Vagina (tissue), 2 donors: ENCODE results near the gene NAALADL1. TPM values are rescaled to one million over a fixed set of nuclear protein-coding genes. Genes with fewer than 3 reads are reported as not detected.
A peak's percentile ranks its signal among the peaks of the same experiment; 100 is the strongest.

Source experiments
- DNase-seq, 2 donors: peaks; one replicate each; pipeline ENCODE4 v3.0.0-alpha.2; 2017; ENCODE audit errors: extremely low spot score in 2 of 2
- H3K27ac ChIP-seq: fragments of 200-600 bp; sonication (generic); one replicate; pipeline ENCODE4 v1.5.1; 2019
- H3K27me3 ChIP-seq: fragments of 200-600 bp; sonication (generic); one replicate; pipeline ENCODE4 v1.5.1; 2019
- H3K36me3 ChIP-seq, 2 donors: fragments of 200-600 bp; sonication (generic); one replicate each; pipeline ENCODE4 v1.5.1; 2017 to 2019
- H3K4me1 ChIP-seq: fragments of 200-600 bp; sonication (generic); one replicate; pipeline ENCODE4 v1.5.1; 2019
- H3K4me3 ChIP-seq, 2 donors: fragments of 200-600 bp; sonication (generic); 1 replicate in 1 of 2; 2 replicates in 1 of 2; pipeline ENCODE4 v1.5.1; 2016 to 2019
- H3K9me3 ChIP-seq: fragments of 200-600 bp; sonication (generic); one replicate; pipeline ENCODE4 v1.5.1; 2019
- CTCF ChIP-seq, 3 experiments: fragments of 450-650 bp in 2 of 3; fragments of 200-600 bp in 1 of 3; sonication (generic) in 1 of 3; IDR thresholded peaks; one replicate each; pipeline ENCODE4 v1.5.1; 2017 to 2019; ENCODE audit warnings: antibody characterized with exemption in 3 of 3, mild to moderate bottlenecking in 2 of 3, moderate library complexity in 2 of 3
- POLR2A ChIP-seq, 2 donors: fragments of 450-650 bp; IDR thresholded peaks; one replicate each; pipeline ENCODE4 v1.6.1; 2017; ENCODE audit warnings: antibody characterized with exemption in 2 of 2, mild to moderate bottlenecking in 2 of 2, moderate library complexity in 2 of 2
- POLR2AphosphoS5 ChIP-seq, 2 donors: sonication (generic); formaldehyde crosslinking; IDR thresholded peaks; one replicate each; pipeline ENCODE4 v1.9.0; 2017; ENCODE audit warnings: antibody characterized with exemption in 2 of 2, mild to moderate bottlenecking in 2 of 2, low read depth in 1 of 2; ENCODE audit not compliant: insufficient read depth in 1 of 2
- intact Hi-C: fragments of 100-400 bp; cut with DNase I; formaldehyde crosslinking; loops from one replicate; pipeline ENCODE4 v1.15.1; 2023
- total RNA-seq: library from RNA; depleted of rRNA; stranded (reverse); fragments of >200 nt; gene quantifications from one replicate; pipeline ENCODE4 v1.2.3, GENCODE V29; 2016

Gene NAALADL1
- total RNA-seq, 1 donor from 2014 or later, result 30.7 TPM

- Histone ChIP-seq H3K36me3 (peaks cover 0 to 12% of the 10 kb centered on the region in 2 donors), H3K4me3 (no peak overlapping the region), H3K4me1 (peaks cover 19% of the 10 kb centered on the region), H3K27me3 (no peaks in the 10 kb centered on the region), H3K9me3 (no peaks in the 10 kb centered on the region), H3K27ac (peak overlapping the region; percentile 1)
- intact Hi-C loops, result no loop called here
- DNase-seq, result no peak
- TF ChIP-seq POLR2AphosphoS5 (IDR thresholded peaks at IDR 0.05; ENCODE audit: insufficient read depth in 1 of 2, low read depth in 1 of 2), result no peak
- no peak for TF ChIP-seq CTCF (IDR thresholded peaks at IDR 0.05)
- TF ChIP-seq POLR2A (IDR thresholded peaks at IDR 0.05), result no peak
Measured at GRCh38 chr11:65102142-65103095, 44.1 kb upstream of the NAALADL1 start.

DNA sequence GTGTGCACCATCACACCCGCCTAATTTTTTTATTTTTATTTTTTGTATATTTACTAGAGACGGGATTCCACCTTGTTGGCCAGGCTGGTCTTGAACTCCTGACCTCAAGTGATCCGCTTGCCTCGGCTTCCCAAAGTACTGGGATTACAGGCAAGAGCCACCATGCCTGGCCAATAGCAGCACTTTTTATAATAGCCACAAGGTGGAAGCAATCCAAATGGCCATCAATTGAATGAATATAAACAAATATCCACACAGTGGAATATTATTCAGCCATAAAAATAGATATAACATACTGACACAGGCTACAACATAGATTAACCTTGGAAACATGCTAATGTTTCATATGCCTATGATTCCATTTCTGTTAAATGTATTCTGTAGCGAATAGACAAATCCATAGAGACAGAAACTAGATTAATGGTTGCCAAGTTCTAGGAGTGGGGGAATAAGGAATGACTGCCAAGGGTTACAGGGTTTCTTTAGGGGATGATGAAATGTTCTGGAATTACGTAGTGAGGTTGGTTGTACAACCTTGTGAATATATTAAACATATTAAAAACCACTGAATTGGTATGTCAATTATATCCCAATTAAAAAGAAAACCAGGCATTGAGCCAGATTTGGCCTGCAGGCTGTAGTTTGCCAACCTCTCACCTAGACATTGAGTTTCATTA is 42.5 kb upstream of the NAALADL1 start:
- Histone ChIP-seq H3K4me3 (no peak overlapping the region), H3K27ac (no peak overlapping the region), H3K27me3 (no peaks in the 10 kb centered on the region), H3K36me3 (peaks cover 0 to 14% of the 10 kb centered on the region in 2 donors), H3K9me3 (no peaks in the 10 kb centered on the region), H3K4me1 (peaks cover 28% of the 10 kb centered on the region)
- DNase-seq, result no peak
- TF ChIP-seq POLR2AphosphoS5 (IDR thresholded peaks at IDR 0.05; ENCODE audit: insufficient read depth in 1 of 2, low read depth in 1 of 2) (no peak), POLR2A (IDR thresholded peaks at IDR 0.05) (no peak), CTCF (IDR thresholded peaks at IDR 0.05) (no peak)
- intact Hi-C loops, result no loop called here

DNA sequence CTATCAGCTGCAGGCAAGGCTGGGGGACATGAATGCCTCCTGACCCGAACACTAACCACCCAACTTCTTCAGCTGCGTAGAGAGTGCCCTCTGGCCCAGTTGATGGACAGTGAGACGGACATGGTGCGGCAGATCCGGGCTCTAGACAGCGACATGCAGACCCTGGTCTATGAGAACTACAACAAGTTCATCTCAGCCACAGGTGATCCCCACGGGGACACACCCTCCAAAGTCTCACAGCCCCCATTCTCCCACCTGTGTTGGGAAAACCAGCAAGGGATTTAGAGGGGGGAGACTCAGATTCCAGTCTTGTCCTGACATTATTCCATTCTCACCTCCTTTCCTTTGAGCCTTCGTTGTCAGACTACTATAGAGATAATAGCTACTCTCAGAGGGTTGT is 38.6 kb upstream of the NAALADL1 start:
- DNase-seq, result no peak
- peak overlapping the region; percentile 75 to 82 for H3K4me3 ChIP-seq
- peaks cover 0 to 14% of the 10 kb centered on the region in 2 donors for H3K36me3 ChIP-seq
- no peaks in the 10 kb centered on the region for H3K27me3 ChIP-seq
- no peaks in the 10 kb centered on the region for H3K9me3 ChIP-seq
- H3K27ac ChIP-seq, result peak overlapping the region; percentile 81
- H3K4me1 ChIP-seq, result peaks cover 27% of the 10 kb centered on the region
- intact Hi-C loops, result no loop called here
- TF ChIP-seq CTCF (IDR thresholded peaks at IDR 0.05) (no peak), POLR2AphosphoS5 (IDR thresholded peaks at IDR 0.05; ENCODE audit: insufficient read depth in 1 of 2, low read depth in 1 of 2) (no peak), POLR2A (IDR thresholded peaks at IDR 0.05) (no peak)

DNA sequence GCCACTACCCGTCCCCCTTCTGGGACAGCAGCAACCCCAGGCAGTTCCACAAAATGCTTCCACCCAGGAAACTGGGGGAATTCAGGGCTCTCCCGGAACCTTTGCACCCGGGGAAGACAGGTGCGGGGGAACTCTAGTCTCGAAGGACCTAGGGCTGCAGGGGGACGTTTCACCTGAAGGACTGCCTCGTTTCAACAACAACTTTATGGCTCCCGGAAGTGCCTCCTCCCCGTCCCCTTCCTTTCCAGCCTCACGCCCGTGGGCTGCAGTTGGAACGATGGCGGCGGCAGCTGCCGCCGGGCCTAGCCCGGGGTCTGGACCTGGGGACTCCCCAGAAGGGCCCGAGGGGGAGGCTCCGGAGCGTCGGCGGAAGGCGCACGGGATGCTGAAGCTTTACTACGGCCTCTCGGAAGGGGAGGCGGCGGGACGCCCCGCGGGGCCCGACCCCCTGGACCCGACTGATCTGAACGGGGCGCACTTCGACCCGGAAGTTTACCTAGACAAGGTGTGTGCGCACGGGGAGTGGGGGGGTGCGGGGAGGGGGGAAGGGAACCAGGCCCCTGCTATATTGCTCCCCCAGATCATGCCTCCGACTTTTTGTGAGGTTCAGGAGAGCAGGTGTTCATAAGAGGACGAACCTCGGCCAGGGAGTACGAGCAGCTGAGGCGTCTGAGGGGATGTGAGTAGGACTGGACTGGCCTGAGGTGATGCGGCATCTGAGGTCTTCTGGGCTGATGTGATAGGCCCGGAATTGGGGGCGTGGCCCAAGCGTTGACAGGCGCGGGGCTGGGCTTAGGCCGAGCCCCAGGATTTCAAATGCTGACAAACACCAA is 37.8 kb upstream of the NAALADL1 start, which contains the start of gene VPS51:
VPS51 (plus strand) TSS at position 241 of the 833 bp plus-strand sequence; CDS start at position 278, 37 bp downstream.
- TF ChIP-seq CTCF (IDR thresholded peaks at IDR 0.05) (peak in 1 of 3 experiments; percentile 12), POLR2A (IDR thresholded peaks at IDR 0.05) (peak in 1 of 2 donors; percentile 27), POLR2AphosphoS5 (IDR thresholded peaks at IDR 0.05; ENCODE audit: insufficient read depth in 1 of 2, low read depth in 1 of 2) (peak; percentile 86 to 99)
- intact Hi-C loops, result no loop called here
- no peaks in the 10 kb centered on the region for H3K9me3 ChIP-seq
- H3K4me3 ChIP-seq, result peak within 1 kb of the TSS; percentile 75 to 82
- no peaks in the 10 kb centered on the region for H3K27me3 ChIP-seq
- DNase-seq, result no peak
- H3K4me1 ChIP-seq, result peaks cover 27% of the 10 kb centered on the region
- peak within 1 kb of the TSS; percentile 81 for H3K27ac ChIP-seq
- peaks cover 0 to 14% of the 10 kb centered on the region in 2 donors for H3K36me3 ChIP-seq
